B cell (primary cell): Measurements from ENCODE around the gene ZNHIT3.

Experiments used
- EZH2 ChIP-seq: IDR thresholded peaks from 2 replicates; pipeline ENCODE4 v1.6.1; 2012; ENCODE audit warnings: borderline replicate concordance, low read depth, mild to moderate bottlenecking, moderate library complexity, low read length; ENCODE audit not compliant: insufficient read depth, poor library complexity, severe bottlenecking
- TF ChIP-seq, protein P1 (sequence below): fragments of 200-600 bp; IDR thresholded peaks from one replicate; pipeline ENCODE4 v1.8.0; 2022; ENCODE audit warnings: antibody characterized with exemption, mild to moderate bottlenecking

- TF ChIP-seq, protein P1, sequence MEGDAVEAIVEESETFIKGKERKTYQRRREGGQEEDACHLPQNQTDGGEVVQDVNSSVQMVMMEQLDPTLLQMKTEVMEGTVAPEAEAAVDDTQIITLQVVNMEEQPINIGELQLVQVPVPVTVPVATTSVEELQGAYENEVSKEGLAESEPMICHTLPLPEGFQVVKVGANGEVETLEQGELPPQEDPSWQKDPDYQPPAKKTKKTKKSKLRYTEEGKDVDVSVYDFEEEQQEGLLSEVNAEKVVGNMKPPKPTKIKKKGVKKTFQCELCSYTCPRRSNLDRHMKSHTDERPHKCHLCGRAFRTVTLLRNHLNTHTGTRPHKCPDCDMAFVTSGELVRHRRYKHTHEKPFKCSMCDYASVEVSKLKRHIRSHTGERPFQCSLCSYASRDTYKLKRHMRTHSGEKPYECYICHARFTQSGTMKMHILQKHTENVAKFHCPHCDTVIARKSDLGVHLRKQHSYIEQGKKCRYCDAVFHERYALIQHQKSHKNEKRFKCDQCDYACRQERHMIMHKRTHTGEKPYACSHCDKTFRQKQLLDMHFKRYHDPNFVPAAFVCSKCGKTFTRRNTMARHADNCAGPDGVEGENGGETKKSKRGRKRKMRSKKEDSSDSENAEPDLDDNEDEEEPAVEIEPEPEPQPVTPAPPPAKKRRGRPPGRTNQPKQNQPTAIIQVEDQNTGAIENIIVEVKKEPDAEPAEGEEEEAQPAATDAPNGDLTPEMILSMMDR, result no peak
- TF ChIP-seq EZH2, result no peak
These were observed 14.9 kb downstream of the ZNHIT3 start for GRCh38 chr17:36501351-36501750.
